Activated naive CD4-positive, alpha-beta T cell treated with anti-CD3 and anti-CD28 coated beads, Interleukin-2, amount 10 ng/mL, durations not matched to agents 7 days and 5 days (primary cell): Measurements from ENCODE around the gene EVI5L.
"Not testable (repeated sequence)": the region's sequence is repeated elsewhere in the genome, so short reads cannot be mapped to it uniquely, and the experiment has no call there.

ENCODE experiments used
- CTCF ChIA-PET: fragments of 350-600 bp; sonication (Branson Sonifier 250); formaldehyde crosslinking; loops from one replicate; lab custom pipeline; 2021; ENCODE audit warnings: antibody characterized with exemption; lab: Charles Lee
- DNase-seq: peaks from one replicate; pipeline ENCODE4 v3.0.0-alpha.2; 2020
- H3K27ac Mint-ChIP-seq: one replicate; pipeline ENCODE4 v1.8.0; 2021; ENCODE audit warnings: mild to moderate bottlenecking, moderate library complexity, mixed read lengths
- H3K27me3 Mint-ChIP-seq: one replicate; pipeline ENCODE4 v1.8.0; 2021; ENCODE audit warnings: mild to moderate bottlenecking, mixed read lengths
- H3K36me3 Mint-ChIP-seq: one replicate; pipeline ENCODE4 v1.8.0; 2021; ENCODE audit warnings: mixed read lengths
- H3K4me1 Mint-ChIP-seq: one replicate; pipeline ENCODE4 v1.8.0; 2021; ENCODE audit warnings: mixed read lengths
- H3K4me3 Mint-ChIP-seq: one replicate; pipeline ENCODE4 v1.8.0; 2021; ENCODE audit warnings: mild to moderate bottlenecking, moderate library complexity, mixed read lengths
- H3K9me3 Mint-ChIP-seq: one replicate; pipeline ENCODE4 v1.8.0; 2021; ENCODE audit warnings: mixed read lengths

Gene EVI5L

GRCh38 chr19:7856679-7857663 is 27.0 kb downstream of the EVI5L start:
- no peak overlapping the region for H3K4me3 Mint-ChIP-seq
- CTCF ChIA-PET = interaction anchor here (2.0 kb wide), 1 partner anchor 12 kb away, joined by 8 read pairs; no protein-coding TSS in a partner anchor
- peaks cover 35% of the 10 kb centered on the region for H3K27me3 Mint-ChIP-seq
- H3K27ac Mint-ChIP-seq = no peak overlapping the region
- peaks cover 4% of the 10 kb centered on the region for H3K4me1 Mint-ChIP-seq
- no peaks in the 10 kb centered on the region for H3K36me3 Mint-ChIP-seq
- DNase-seq = no peak
- no peaks in the 10 kb centered on the region for H3K9me3 Mint-ChIP-seq

- H3K9me3 Mint-ChIP-seq = no peaks in the 10 kb centered on the region
- no peak for DNase-seq
- peaks cover 6% of the 10 kb centered on the region for H3K4me1 Mint-ChIP-seq
- H3K36me3 Mint-ChIP-seq = no peaks in the 10 kb centered on the region
- CTCF ChIA-PET = interaction anchor here (2.0 kb wide), 1 partner anchor 11 kb away, joined by 8 read pairs; no protein-coding TSS in a partner anchor
- peaks cover 43% of the 10 kb centered on the region for H3K27me3 Mint-ChIP-seq
- H3K4me3 Mint-ChIP-seq = no peak overlapping the region
- no peak overlapping the region for H3K27ac Mint-ChIP-seq
Observed at GRCh38 chr19:7857727-7858108, 27.7 kb downstream of the EVI5L start.

- peaks cover 3% of the 10 kb centered on the region for H3K4me1 Mint-ChIP-seq
- H3K9me3 Mint-ChIP-seq = no peaks in the 10 kb centered on the region
- H3K4me3 Mint-ChIP-seq = no peak overlapping the region
- no peak for DNase-seq
- no peak overlapping the region for H3K27ac Mint-ChIP-seq
- peaks cover 46% of the 10 kb centered on the region for H3K27me3 Mint-ChIP-seq
- no peaks in the 10 kb centered on the region for H3K36me3 Mint-ChIP-seq
- CTCF ChIA-PET = interaction anchor here (2.0 kb wide), 1 partner anchor 11 kb away, joined by 8 read pairs; no protein-coding TSS in a partner anchor
Observed at GRCh38 chr19:7858109-7858770, 28.2 kb downstream of the EVI5L start.

- H3K27ac Mint-ChIP-seq, DNase-seq, H3K4me1 Mint-ChIP-seq, H3K9me3 Mint-ChIP-seq, CTCF ChIA-PET, H3K4me3 Mint-ChIP-seq, H3K36me3 Mint-ChIP-seq: not testable (repeated sequence)
- peaks cover 50% of the 10 kb centered on the region for H3K27me3 Mint-ChIP-seq
Observed at GRCh38 chr19:7859087-7859486, 29.1 kb downstream of the EVI5L start.

- no peak overlapping the region for H3K4me3 Mint-ChIP-seq
- no peaks in the 10 kb centered on the region for H3K9me3 Mint-ChIP-seq
- no peaks in the 10 kb centered on the region for H3K36me3 Mint-ChIP-seq
- no peak overlapping the region for H3K27ac Mint-ChIP-seq
- no peak for DNase-seq
- H3K27me3 Mint-ChIP-seq = peaks cover 60% of the 10 kb centered on the region
- peaks cover 13% of the 10 kb centered on the region for H3K4me1 Mint-ChIP-seq
- CTCF ChIA-PET = interaction anchor here (2.0 kb wide), 1 partner anchor 58 kb away, joined by 8 read pairs; no protein-coding TSS in a partner anchor
Observed at GRCh38 chr19:7859831-7860713, 30.1 kb downstream of the EVI5L start.

GRCh38 chr19:7860714-7861618 is 30.9 kb downstream of the EVI5L start:
- CTCF ChIA-PET = interaction anchor here (1.3 to 2.2 kb wide), 4 partner anchors 8 to 59 kb away, joined by 3 to 8 read pairs (median 5); partner anchors contain the start of genes MAP2K7 and SNAPC2
- H3K9me3 Mint-ChIP-seq = no peaks in the 10 kb centered on the region
- DNase-seq = no peak
- no peak overlapping the region for H3K4me3 Mint-ChIP-seq
- H3K4me1 Mint-ChIP-seq = peaks cover 20% of the 10 kb centered on the region
- H3K27ac Mint-ChIP-seq = no peak overlapping the region
- peaks cover 69% of the 10 kb centered on the region for H3K27me3 Mint-ChIP-seq
- no peaks in the 10 kb centered on the region for H3K36me3 Mint-ChIP-seq

GRCh38 chr19:7861619-7862412 is 31.8 kb downstream of the EVI5L start:
- no peaks in the 10 kb centered on the region for H3K36me3 Mint-ChIP-seq
- H3K4me3 Mint-ChIP-seq = no peak overlapping the region
- peaks cover 77% of the 10 kb centered on the region for H3K27me3 Mint-ChIP-seq
- H3K27ac Mint-ChIP-seq = no peak overlapping the region
- H3K9me3 Mint-ChIP-seq = no peaks in the 10 kb centered on the region
- DNase-seq = no peak
- CTCF ChIA-PET = interaction anchor here (1.2 to 2.2 kb wide), 5 partner anchors 9 to 60 kb away, joined by 3 to 8 read pairs (median 5); partner anchors contain the start of genes MAP2K7 and SNAPC2
- H3K4me1 Mint-ChIP-seq = peaks cover 20% of the 10 kb centered on the region

- peak; percentile 82 for DNase-seq
- Mint-ChIP-seq H3K9me3 (no peaks in the 10 kb centered on the region), H3K27ac (no peak overlapping the region), H3K4me1 (peaks cover 21% of the 10 kb centered on the region), H3K27me3 (peaks cover 84% of the 10 kb centered on the region), H3K36me3 (no peaks in the 10 kb centered on the region), H3K4me3 (no peak overlapping the region)
- CTCF ChIA-PET = interaction anchor here (1.2 to 2.2 kb wide), 4 partner anchors 41 to 60 kb away, joined by 3 to 8 read pairs (median 4); partner anchors contain the start of genes MAP2K7 and SNAPC2
Observed at GRCh38 chr19:7862413-7862951, 32.5 kb downstream of the EVI5L start.

- no peak for DNase-seq
- no peak overlapping the region for H3K27ac Mint-ChIP-seq
- peaks cover 93% of the 10 kb centered on the region for H3K27me3 Mint-ChIP-seq
- CTCF ChIA-PET = interaction anchor here (2.2 kb wide), 1 partner anchor 57 kb away, joined by 5 read pairs; the partner anchor contains the start of gene SNAPC2
- no peaks in the 10 kb centered on the region for H3K36me3 Mint-ChIP-seq
- no peak overlapping the region for H3K4me3 Mint-ChIP-seq
- H3K4me1 Mint-ChIP-seq = peaks cover 24% of the 10 kb centered on the region
- H3K9me3 Mint-ChIP-seq = no peaks in the 10 kb centered on the region
Observed at GRCh38 chr19:7863157-7863970, 33.3 kb downstream of the EVI5L start.

- Mint-ChIP-seq H3K4me3 (no peak overlapping the region), H3K9me3 (no peaks in the 10 kb centered on the region), H3K27ac (peak overlapping the region; percentile 37), H3K27me3 (peaks cover 99% of the 10 kb centered on the region), H3K4me1 (peaks cover 30% of the 10 kb centered on the region), H3K36me3 (no peaks in the 10 kb centered on the region)
- CTCF ChIA-PET = no interaction called here
- no peak for DNase-seq
Observed at GRCh38 chr19:7863971-7864689, 34.1 kb downstream of the EVI5L start.

- H3K27me3 Mint-ChIP-seq = peaks cover 94% of the 10 kb centered on the region
- CTCF ChIA-PET = no interaction called here
- no peak overlapping the region for H3K27ac Mint-ChIP-seq
Observed at GRCh38 chr19:7864690-7865074, 34.7 kb downstream of the EVI5L start.

More at GRCh38 chr19:7864690-7865074, 34.7 kb downstream of the EVI5L start:
- DNase-seq = no peak
- Mint-ChIP-seq H3K36me3 (no peaks in the 10 kb centered on the region), H3K4me1 (peaks cover 30% of the 10 kb centered on the region), H3K9me3 (no peaks in the 10 kb centered on the region), H3K4me3 (no peak overlapping the region)
